Neuronal stem cell (in vitro differentiated cells): ENCODE results near the gene C9orf85.
"Not testable (repeated sequence)": the region's sequence is repeated elsewhere in the genome, so short reads cannot be mapped to it uniquely, and the experiment has no call there.

Experiments
- DNase-seq: peaks from one replicate; pipeline ENCODE4 v3.0.0-alpha.2; 2013; ENCODE audit warnings: low spot score
- H2AFZ ChIP-seq: one replicate; pipeline ENCODE4 v1.6.1; 2013; ENCODE audit warnings: mild to moderate bottlenecking, low read length, inconsistent platforms
- H2AK5ac ChIP-seq: 2 replicates; pipeline ENCODE4 v1.6.1; 2013; ENCODE audit warnings: low read depth, mild to moderate bottlenecking, inconsistent platforms, low read length, moderate library complexity, mixed read lengths
- H2BK120ac ChIP-seq: 2 replicates; pipeline ENCODE4 v1.6.1; 2013; ENCODE audit warnings: low read depth, mild to moderate bottlenecking, inconsistent platforms, low read length, moderate library complexity, mixed read lengths
- H2BK12ac ChIP-seq: one replicate; pipeline ENCODE4 v1.6.1; 2013; ENCODE audit warnings: low read length, inconsistent platforms
- H2BK15ac ChIP-seq: 2 replicates; pipeline ENCODE4 v1.6.1; 2013; ENCODE audit warnings: mild to moderate bottlenecking, low read length, inconsistent platforms, mixed read lengths
- H2BK5ac ChIP-seq: one replicate; pipeline ENCODE4 v1.6.1; 2013; ENCODE audit warnings: inconsistent platforms, mild to moderate bottlenecking, low read length, moderate library complexity
- H3K14ac ChIP-seq: one replicate; pipeline ENCODE4 v1.6.1; 2013; ENCODE audit warnings: low read length, inconsistent platforms
- H3K18ac ChIP-seq: 2 replicates; pipeline ENCODE4 v1.6.1; 2013; ENCODE audit warnings: low read length, inconsistent platforms
- H3K23ac ChIP-seq: 2 replicates; pipeline ENCODE4 v1.6.1; 2013; ENCODE audit warnings: low read depth, mild to moderate bottlenecking, mixed read lengths, low read length, inconsistent platforms; ENCODE audit not compliant: poor library complexity
- H3K27ac ChIP-seq: replicated peaks from 3 replicates; pipeline ENCODE4 v1.5.1; 2013; ENCODE audit warnings: low read length, inconsistent platforms
- H3K27me3 ChIP-seq, 3 experiments: 2 replicates each; pipeline ENCODE4 v1.6.1; 2013; ENCODE audit warnings: low read length in 3 of 3, mild to moderate bottlenecking in 2 of 3, inconsistent platforms in 1 of 3, low read depth in 1 of 3, mixed read lengths in 1 of 3, moderate library complexity in 1 of 3; ENCODE audit not compliant: control insufficient read depth in 3 of 3, insufficient read depth in 3 of 3
- H3K36me3 ChIP-seq, 2 donors: replicated peaks in 1 of 2; 2 replicates each; pipeline ENCODE4 v1.6.1; 2013; ENCODE audit warnings: low read length in 2 of 2; ENCODE audit not compliant: control insufficient read depth in 2 of 2, insufficient read depth in 2 of 2
- H3K4ac ChIP-seq: 2 replicates; pipeline ENCODE4 v1.6.1; 2013; ENCODE audit warnings: inconsistent platforms, mild to moderate bottlenecking, low read length, moderate library complexity
- H3K4me1 ChIP-seq, 2 donors: 1 replicate in 1 of 2; 2 replicates in 1 of 2; pipeline ENCODE4 v1.6.1; 2013; ENCODE audit warnings: low read length in 2 of 2, low read depth in 1 of 2; ENCODE audit not compliant: control insufficient read depth in 2 of 2, insufficient read depth in 1 of 2
- H3K4me2 ChIP-seq: one replicate; pipeline ENCODE4 v1.6.1; 2013; ENCODE audit warnings: mild to moderate bottlenecking, low read length, inconsistent platforms; ENCODE audit not compliant: insufficient read depth, poor library complexity, severe bottlenecking
- H3K4me3 ChIP-seq, 2 donors: 2 replicates each; pipeline ENCODE4 v1.5.1; 2013; ENCODE audit warnings: low read length in 2 of 2, mild to moderate bottlenecking in 2 of 2, inconsistent platforms in 1 of 2, moderate library complexity in 1 of 2
- H3K79me1 ChIP-seq: one replicate; pipeline ENCODE4 v1.6.1; 2013; ENCODE audit warnings: low read depth, mild to moderate bottlenecking, inconsistent platforms, low read length, moderate library complexity
- H3K9ac ChIP-seq: one replicate; pipeline ENCODE4 v1.6.1; 2013; ENCODE audit warnings: mild to moderate bottlenecking, low read depth, low read length, inconsistent platforms; ENCODE audit not compliant: poor library complexity
- H3K9me3 ChIP-seq, 2 donors: replicated peaks in 1 of 2; 2 replicates each; pipeline versions ENCODE3 to v1.6.1; 2013; ENCODE audit warnings: low read length in 2 of 2, mild to moderate bottlenecking in 2 of 2, inconsistent platforms in 1 of 2, low read depth in 1 of 2, mixed read lengths in 1 of 2, moderate library complexity in 1 of 2; ENCODE audit not compliant: control insufficient read depth in 2 of 2, insufficient read depth in 1 of 2
- H4K8ac ChIP-seq: one replicate; pipeline ENCODE4 v1.6.1; 2013; ENCODE audit warnings: low read depth, mild to moderate bottlenecking, inconsistent platforms, low read length, moderate library complexity
- H4K91ac ChIP-seq: one replicate; pipeline ENCODE4 v1.6.1; 2013; ENCODE audit warnings: low read length, low read depth, mild to moderate bottlenecking, inconsistent platforms; ENCODE audit not compliant: poor library complexity
- WGBS, 2 donors: extraction: QIAGEN DNeasy Blood & Tissue Kit; methylation state at CpG; one replicate each; pipeline ENCODE4 v1.1.7; 2013; ENCODE audit warnings: missing lambda C conversion rate in 2 of 2, mixed read lengths in 1 of 2; ENCODE audit not compliant: insufficient read length in 2 of 2, insufficient replicate concordance in 1 of 2; ENCODE audit errors: extremely low coverage in 2 of 2; 5-methylcytosine and 5-hydroxymethylcytosine counted together

The C9orf85 gene

DNA sequence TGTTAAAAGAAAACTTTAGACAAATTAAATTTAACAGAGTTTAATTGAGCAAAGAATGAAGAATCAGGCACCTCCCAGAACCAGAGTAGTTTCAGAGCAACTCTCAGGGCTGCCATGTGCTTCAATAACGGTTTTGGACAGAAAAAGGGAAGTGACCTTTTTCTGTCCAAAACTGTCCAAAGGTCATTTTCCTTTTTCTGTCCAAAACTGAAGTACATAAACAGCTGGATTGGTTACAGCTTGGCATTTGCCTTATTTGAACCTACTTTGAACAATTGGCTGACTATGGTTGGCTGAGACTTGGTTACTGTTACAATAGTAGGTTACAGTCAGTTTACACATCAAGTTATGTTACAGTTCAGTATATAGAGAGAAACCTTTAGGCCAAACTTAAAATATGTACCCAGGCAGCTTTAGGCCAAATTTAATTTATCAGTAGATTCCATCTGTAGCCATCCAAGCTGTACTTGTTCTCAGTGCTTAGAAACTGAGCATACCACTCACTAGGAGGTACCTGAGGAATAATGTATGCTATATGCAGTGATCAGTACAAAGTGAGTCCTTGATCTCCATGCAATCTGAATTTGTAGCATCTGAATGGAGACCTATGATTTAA lies 44.0 kb downstream of the C9orf85 start:
- WGBS, 2 donors, result no CpG with 5 or more reads among the region's 1 CpG
- Histone ChIP-seq H2BK12ac (no peak overlapping the region), H3K14ac (no peak overlapping the region), H3K4me2 (no peak overlapping the region), H4K91ac (no peak overlapping the region), H3K27ac (no peak overlapping the region), H3K18ac (no peak overlapping the region), H3K4ac (no peak overlapping the region), H3K36me3 (peaks cover 0 to 7% of the 10 kb centered on the region in 2 donors), H2BK120ac (no peak overlapping the region), H3K79me1 (no peaks in the 10 kb centered on the region), H4K8ac (no peak overlapping the region), H2BK5ac (no peak overlapping the region), H3K23ac (no peak overlapping the region), H3K4me3 (no peak overlapping the region), H2BK15ac (no peak overlapping the region), H2AFZ (no peak overlapping the region), H3K9ac (no peak overlapping the region), H3K27me3 (no peaks in the 10 kb centered on the region), H3K4me1 (no peaks in the 10 kb centered on the region), H3K9me3 (no peaks in the 10 kb centered on the region), H2AK5ac (no peak overlapping the region)
- no peak for DNase-seq

- H3K27ac ChIP-seq, result no peak overlapping the region
- H3K9ac ChIP-seq, result no peak overlapping the region
- no peak overlapping the region for H2BK5ac ChIP-seq
- peaks cover 0 to 4% of the 10 kb centered on the region in 2 donors for H3K36me3 ChIP-seq
- no peaks in the 10 kb centered on the region for H3K4me1 ChIP-seq
- no peak overlapping the region for H2BK120ac ChIP-seq
- no peak overlapping the region for H3K23ac ChIP-seq
- H3K27me3 ChIP-seq, result no peaks in the 10 kb centered on the region
- H3K4me2 ChIP-seq, result no peak overlapping the region
- H2AK5ac ChIP-seq, result no peak overlapping the region
- no peak overlapping the region for H2AFZ ChIP-seq
- WGBS, 2 donors, result no CpG with 5 or more reads among the region's 4 CpGs
- H2BK15ac ChIP-seq, result no peak overlapping the region
- no peak overlapping the region for H4K8ac ChIP-seq
- no peaks in the 10 kb centered on the region for H3K79me1 ChIP-seq
- H3K9me3 ChIP-seq, result no peaks in the 10 kb centered on the region
- no peak overlapping the region for H3K14ac ChIP-seq
- no peak overlapping the region for H2BK12ac ChIP-seq
- no peak overlapping the region for H4K91ac ChIP-seq
- no peak overlapping the region for H3K4me3 ChIP-seq
- DNase-seq, result no peak
- H3K4ac ChIP-seq, result no peak overlapping the region
- H3K18ac ChIP-seq, result no peak overlapping the region
Observed at GRCh38 chr9:71962328-71962727, 50.9 kb downstream of the C9orf85 start.

DNA sequence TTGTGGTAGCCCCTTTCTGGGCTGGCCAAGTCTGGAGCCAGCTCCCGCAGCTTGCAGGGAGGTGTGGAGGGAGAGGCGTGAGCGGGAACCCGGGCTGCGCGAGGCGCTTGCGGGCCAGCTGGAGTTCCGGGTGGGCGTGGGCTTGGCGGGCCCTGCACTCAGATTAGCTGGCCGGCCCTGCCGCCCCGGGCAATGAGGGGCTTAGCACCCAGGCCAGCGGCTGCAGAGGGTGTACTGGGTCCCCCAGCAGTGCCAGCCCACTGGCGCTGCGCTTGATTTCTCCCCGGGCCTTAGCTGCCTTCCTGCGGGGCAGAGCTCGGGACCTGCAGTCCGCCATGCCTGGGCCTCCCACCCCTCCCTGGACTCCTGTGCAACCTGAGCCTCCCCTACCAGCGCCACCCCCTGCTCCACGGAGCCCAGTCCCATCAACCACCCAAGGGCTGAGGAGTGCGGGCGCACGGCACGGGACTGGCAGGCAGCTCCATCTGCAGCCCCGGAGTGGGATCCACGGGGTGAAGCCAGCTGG lies 52.1 kb downstream of the C9orf85 start:
- H3K27me3 ChIP-seq, H3K9me3 ChIP-seq, H4K91ac ChIP-seq, H4K8ac ChIP-seq, H3K4me2 ChIP-seq, H2AK5ac ChIP-seq, DNase-seq, H2BK120ac ChIP-seq, H3K36me3 ChIP-seq, H3K18ac ChIP-seq, H3K14ac ChIP-seq, H3K4me3 ChIP-seq, H3K23ac ChIP-seq, H3K27ac ChIP-seq, H2BK15ac ChIP-seq, H3K9ac ChIP-seq, H2AFZ ChIP-seq, H2BK5ac ChIP-seq, H3K4ac ChIP-seq, H3K4me1 ChIP-seq, H2BK12ac ChIP-seq, H3K79me1 ChIP-seq: not testable (repeated sequence)
- no CpG with 5 or more reads among the region's 29 CpGs for WGBS, 2 donors

DNA sequence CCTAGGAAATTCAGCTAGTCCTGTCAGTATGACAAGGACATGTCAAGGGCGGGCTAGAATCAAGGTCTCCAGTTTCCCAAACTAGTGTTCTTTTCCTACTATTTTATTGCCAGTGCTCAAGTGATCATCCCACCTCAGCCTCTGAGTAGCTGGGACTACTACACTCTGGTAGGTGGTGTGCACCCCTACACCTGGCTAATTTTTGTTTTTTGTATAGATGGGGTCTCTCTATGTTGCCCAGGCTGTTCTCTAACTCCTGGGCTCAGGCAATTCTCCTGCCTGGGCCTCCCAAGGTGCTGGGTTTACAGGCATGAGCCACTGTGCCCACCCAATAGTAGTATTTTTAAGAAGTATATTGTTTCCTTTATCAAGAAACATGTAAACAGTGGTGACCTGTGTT lies 54.0 kb downstream of the C9orf85 start:
- Histone ChIP-seq H2BK120ac (no peak overlapping the region), H3K79me1 (no peaks in the 10 kb centered on the region), H3K18ac (no peak overlapping the region), H3K9me3 (peaks cover 0 to 14% of the 10 kb centered on the region in 2 donors), H3K14ac (no peak overlapping the region), H3K27me3 (no peaks in the 10 kb centered on the region), H3K9ac (no peak overlapping the region), H3K4me2 (no peak overlapping the region), H3K4me1 (no peaks in the 10 kb centered on the region), H4K8ac (no peak overlapping the region), H3K4me3 (no peak overlapping the region), H2BK15ac (no peak overlapping the region), H4K91ac (no peak overlapping the region), H3K23ac (no peak overlapping the region), H2AFZ (no peak overlapping the region), H3K4ac (no peak overlapping the region), H2BK5ac (no peak overlapping the region), H3K27ac (no peak overlapping the region), H3K36me3 (peaks cover 2 to 4% of the 10 kb centered on the region in 2 donors), H2AK5ac (no peak overlapping the region), H2BK12ac (no peak overlapping the region)
- no peak for DNase-seq
- no CpG with 5 or more reads among the region's 1 CpG for whole genome bisulfite sequencing, 2 donors
